WI38 (cell line): ENCODE data around the gene DGKD.

Source experiments
- H3K4me3 ChIP-seq: 2 replicates; pipeline ENCODE4 v1.5.1; 2011; ENCODE audit warnings: low read depth, mild to moderate bottlenecking, control low read depth, low read length
- TF ChIP-seq, protein P1 (sequence below): IDR thresholded peaks from 2 replicates; pipeline ENCODE4 v1.5.1; 2012; ENCODE audit warnings: low read depth, mild to moderate bottlenecking, control low read depth, low read length

DGKD gene

DNA sequence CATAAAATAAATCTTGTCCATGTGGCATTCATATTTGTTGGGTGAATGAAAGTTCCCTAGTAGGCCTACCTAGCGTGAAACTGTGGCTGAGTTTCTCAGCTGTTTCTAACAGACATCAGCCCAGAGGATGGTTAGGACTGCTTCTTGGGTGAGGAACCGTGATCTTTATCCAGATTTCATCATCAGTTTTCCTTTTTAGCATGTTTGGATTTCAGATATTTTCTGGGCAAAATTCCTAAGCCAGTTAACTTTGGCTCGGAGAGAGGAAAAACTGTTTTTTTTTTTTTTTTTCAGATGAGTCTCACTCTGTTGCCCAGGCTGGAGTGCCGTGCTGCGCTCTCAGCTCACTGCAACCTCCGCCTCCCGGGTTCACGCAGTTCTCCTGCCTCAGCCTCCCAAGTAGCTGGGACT, 53.5 kb downstream of the DGKD start:
- TF ChIP-seq, protein P1, sequence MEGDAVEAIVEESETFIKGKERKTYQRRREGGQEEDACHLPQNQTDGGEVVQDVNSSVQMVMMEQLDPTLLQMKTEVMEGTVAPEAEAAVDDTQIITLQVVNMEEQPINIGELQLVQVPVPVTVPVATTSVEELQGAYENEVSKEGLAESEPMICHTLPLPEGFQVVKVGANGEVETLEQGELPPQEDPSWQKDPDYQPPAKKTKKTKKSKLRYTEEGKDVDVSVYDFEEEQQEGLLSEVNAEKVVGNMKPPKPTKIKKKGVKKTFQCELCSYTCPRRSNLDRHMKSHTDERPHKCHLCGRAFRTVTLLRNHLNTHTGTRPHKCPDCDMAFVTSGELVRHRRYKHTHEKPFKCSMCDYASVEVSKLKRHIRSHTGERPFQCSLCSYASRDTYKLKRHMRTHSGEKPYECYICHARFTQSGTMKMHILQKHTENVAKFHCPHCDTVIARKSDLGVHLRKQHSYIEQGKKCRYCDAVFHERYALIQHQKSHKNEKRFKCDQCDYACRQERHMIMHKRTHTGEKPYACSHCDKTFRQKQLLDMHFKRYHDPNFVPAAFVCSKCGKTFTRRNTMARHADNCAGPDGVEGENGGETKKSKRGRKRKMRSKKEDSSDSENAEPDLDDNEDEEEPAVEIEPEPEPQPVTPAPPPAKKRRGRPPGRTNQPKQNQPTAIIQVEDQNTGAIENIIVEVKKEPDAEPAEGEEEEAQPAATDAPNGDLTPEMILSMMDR, result no peak
- no peak overlapping the region for H3K4me3 ChIP-seq

DNA sequence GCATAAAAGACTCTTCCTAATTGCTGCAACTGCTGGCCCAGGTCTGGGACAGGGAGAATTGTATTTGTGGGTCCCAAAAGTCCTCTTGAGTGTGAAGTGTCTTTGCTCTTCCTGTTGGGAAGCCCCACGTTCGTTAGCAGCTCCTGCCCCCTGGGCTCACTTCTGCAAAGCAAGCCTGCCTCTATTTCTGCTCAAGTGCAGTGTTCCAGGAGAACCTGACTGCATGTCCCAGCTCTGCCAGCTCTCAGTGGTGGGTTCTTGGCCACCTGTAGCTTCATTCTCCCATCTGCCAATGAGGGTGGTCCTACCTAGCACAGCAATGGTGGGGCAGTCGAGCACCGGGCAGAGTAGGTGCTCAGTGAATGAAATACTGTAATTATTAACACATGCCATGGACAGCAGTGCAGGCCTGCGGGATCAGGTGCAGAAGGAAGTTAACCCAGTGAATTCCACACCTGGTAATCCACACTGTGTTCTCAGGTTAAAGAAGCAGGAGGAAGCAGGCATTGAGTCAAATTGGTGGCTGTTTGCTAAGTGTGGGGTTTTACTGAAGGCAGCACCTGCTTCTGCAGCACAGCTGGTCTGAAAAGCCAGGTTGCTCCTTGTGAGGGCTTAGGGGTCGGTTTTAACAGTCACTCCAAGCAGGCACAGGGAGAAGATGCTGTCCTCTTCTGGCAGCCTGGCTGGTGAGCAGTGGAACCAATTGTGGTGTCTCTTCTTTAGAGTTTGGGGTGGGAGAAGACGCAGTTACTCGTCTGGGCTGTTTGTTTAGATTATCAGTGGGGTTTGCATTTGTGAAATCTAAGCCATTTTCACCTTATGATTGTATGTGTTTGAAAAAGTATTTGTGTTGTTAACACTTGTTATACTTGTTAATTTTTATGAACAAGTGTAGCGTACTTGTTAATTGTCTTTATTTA, 54.3 kb downstream of the DGKD start:
- TF ChIP-seq, protein P1, result no peak
- H3K4me3 ChIP-seq, result no peak overlapping the region

DNA sequence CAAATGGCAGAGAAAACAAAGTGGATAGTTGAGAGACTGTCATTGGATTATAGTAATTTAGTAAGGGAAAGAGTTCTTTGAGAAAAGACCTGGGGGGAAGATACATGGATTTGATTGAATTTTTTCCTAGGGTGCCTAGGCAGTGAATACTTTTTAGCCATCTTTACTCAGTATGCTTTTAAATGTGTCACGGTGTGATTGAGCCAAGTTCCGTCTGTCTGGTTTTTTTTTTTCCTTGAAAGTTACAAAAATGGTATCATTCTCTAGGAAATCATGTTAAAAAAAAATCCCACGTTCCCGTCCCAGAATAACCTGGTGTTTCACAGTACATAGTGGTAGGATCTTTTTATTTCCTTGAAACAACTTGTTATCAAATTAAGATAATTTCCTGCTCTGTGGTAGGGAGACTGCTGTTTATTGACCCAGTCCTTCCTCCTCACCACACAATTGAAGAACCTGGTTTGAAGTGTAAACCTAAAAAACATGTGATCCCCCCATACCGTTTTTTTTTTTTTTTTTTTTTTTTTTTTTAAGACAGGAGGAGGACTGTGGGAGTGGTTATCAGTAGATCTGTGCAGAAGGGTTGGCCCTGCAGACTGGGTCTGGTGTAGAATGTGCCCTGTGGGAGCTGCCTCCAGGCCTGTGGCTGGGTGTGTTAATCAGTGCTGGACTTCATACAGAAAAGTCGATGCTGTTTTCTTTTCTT, 55.1 kb downstream of the DGKD start:
- H3K4me3 ChIP-seq, result no peak overlapping the region
- TF ChIP-seq, protein P1, result no peak

DNA sequence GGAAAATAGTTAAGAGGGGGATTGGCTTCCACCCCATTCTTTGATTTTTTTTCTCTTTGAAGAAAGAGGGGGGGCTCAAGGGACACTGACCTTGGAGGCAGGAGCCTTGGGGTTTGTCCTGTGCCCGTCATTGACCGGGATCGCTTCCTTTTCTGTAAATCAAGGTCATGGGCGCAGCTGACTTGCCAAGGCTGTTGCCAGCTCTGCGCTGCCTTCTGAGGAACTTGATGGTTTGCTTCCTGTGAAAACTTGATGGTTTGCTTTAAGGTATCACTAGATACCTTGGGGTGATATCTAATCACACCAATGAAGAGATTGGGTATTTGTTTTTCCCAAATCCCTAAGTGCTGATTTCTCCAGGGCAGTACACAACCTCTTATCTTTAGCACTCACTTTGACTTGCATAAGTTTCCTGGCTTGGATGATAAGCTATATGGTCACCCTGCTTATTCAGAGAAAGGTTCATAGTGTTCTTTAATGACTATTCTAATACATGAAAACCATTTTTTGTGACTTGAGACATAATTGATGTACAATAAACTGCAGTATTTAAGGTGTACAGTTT, 56.0 kb downstream of the DGKD start:
- no peak overlapping the region for H3K4me3 ChIP-seq
- TF ChIP-seq, protein P1, result no peak

DNA sequence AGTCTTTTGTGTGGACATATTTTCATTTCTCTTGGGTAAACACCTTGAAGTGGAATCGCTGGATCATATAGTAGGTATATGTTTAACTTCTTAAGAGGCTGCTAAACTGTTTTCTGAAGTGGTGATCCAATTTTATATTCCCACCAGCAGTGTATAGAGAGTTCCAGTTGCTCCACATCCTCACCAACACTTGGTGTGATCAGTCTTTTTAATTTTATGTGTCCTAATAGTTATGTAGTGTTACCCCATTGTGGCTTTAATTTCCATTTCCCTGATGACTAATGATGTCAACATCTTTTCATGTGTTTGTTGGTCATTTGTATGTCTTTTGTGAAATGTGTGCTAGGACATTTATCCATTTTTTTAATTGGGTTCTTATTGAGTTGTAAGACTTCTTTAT, 56.9 kb downstream of the DGKD start:
- no peak overlapping the region for H3K4me3 ChIP-seq
- TF ChIP-seq, protein P1, result no peak

DNA sequence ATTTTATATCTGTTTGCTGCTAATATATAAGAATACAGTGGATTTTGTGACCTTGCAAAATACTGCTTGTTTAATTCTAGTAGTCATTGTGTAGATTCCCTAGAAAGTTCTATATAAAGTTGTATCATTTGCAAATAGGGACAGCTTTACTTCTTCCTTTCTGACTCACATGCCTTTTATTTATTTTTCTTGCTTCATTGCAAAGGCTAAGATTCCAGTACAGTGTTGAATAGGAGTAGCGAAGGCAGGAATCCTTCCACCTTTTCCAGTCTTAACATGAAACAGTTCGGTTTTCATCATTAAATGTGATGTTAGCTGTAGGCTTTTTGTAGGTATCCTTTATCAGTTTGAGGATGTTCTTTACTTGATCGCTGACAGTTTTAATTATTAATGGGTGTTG, 58.1 kb downstream of the DGKD start:
- TF ChIP-seq, protein P1, result no peak
- no peak overlapping the region for H3K4me3 ChIP-seq
